Measurements from ENCODE around the gene TCF7L1.

TCF7L1 gene

GRCh38 chr2:85257359-85257969 lies 124.3 kb downstream of the TCF7L1 start:
- DNase-seq = no peak

- no peak for DNase-seq
Observed at GRCh38 chr2:85257970-85258605, 124.9 kb downstream of the TCF7L1 start.

GRCh38 chr2:85259101-85259590 lies 126.0 kb downstream of the TCF7L1 start:
- DNase-seq = no peak

GRCh38 chr2:85259879-85260278 lies 126.7 kb downstream of the TCF7L1 start:
- no peak for DNase-seq

GRCh38 chr2:85263591-85263990 lies 130.4 kb downstream of the TCF7L1 start:
- no peak for DNase-seq

GRCh38 chr2:85264471-85264870 lies 131.3 kb downstream of the TCF7L1 start:
- no peak for DNase-seq

GRCh38 chr2:85265304-85265703 lies 132.1 kb downstream of the TCF7L1 start:
- no peak for DNase-seq

GRCh38 chr2:85266146-85267041 lies 133.2 kb downstream of the TCF7L1 start:
- DNase-seq = peak; percentile 68

- no peak for DNase-seq
Observed at GRCh38 chr2:85269959-85270358, 136.8 kb downstream of the TCF7L1 start.

GRCh38 chr2:85272357-85272756 lies 139.2 kb downstream of the TCF7L1 start:
- DNase-seq = no peak

- DNase-seq = no peak
Observed at GRCh38 chr2:85273738-85274731, 140.8 kb downstream of the TCF7L1 start.

- DNase-seq = no peak
Observed at GRCh38 chr2:85275984-85276540, 142.9 kb downstream of the TCF7L1 start.

- no peak for DNase-seq
Observed at GRCh38 chr2:85276571-85277118, 143.5 kb downstream of the TCF7L1 start.

GRCh38 chr2:85277416-85278158 lies 144.4 kb downstream of the TCF7L1 start:
- DNase-seq = no peak

GRCh38 chr2:85278361-85278760 lies 145.2 kb downstream of the TCF7L1 start:
- no peak for DNase-seq

GRCh38 chr2:85281553-85281952 lies 148.4 kb downstream of the TCF7L1 start:
- no peak for DNase-seq

GRCh38 chr2:85282914-85283313 lies 149.7 kb downstream of the TCF7L1 start:
- DNase-seq = no peak

GRCh38 chr2:85283641-85284040 lies 150.4 kb downstream of the TCF7L1 start:
- no peak for DNase-seq

GRCh38 chr2:85286918-85287317 lies 153.7 kb downstream of the TCF7L1 start:
- no peak for DNase-seq

- no peak for DNase-seq
Observed at GRCh38 chr2:85287721-85288120, 154.5 kb downstream of the TCF7L1 start.

GRCh38 chr2:85288244-85288725 lies 155.1 kb downstream of the TCF7L1 start:
- no peak for DNase-seq
